ENCODE data around the gene GNAI1. TPM values are rescaled to one million over a fixed set of nuclear protein-coding genes. Genes with fewer than 3 reads are reported as not detected.

The GNAI1 gene
- total and polyA plus RNA-seq, 2 of the 13 experiments (the other 11 are each of a cell fraction or from before 2014, with no cell fraction given), result 3.5 to 5.7 TPM

- CTCF ChIA-PET (ENCODE audit: low intra/inter-chr PET ratio, low total read pairs), result no interaction called here
- H3K36me3 ChIP-seq (replicated peaks in 1 of 2; ENCODE audit: control insufficient read depth in 1 of 2, insufficient read depth in 2 of 2, low read length in 2 of 2), result no peaks in the 10 kb centered on the region
- ATAC-seq, result no peak
These were observed 89.8 kb downstream of the GNAI1 start for GRCh38 chr7:80224415-80224814.

More at GRCh38 chr7:80224415-80224814, 89.8 kb downstream of the GNAI1 start:
- no TSS peak for BruUV-seq (replicated peaks)
- H3K4me1 ChIP-seq (ENCODE audit: insufficient read depth, low read length), result peaks cover 6% of the 10 kb centered on the region; the same call in 1 of the 2 replicates
- in situ Hi-C loops (cut with HindIII; ENCODE audit: extremely low pct_ligation_motif_present, low pct_unique_long_range_greater_than_20kb), result no loop called here
- H4K20me1 ChIP-seq (ENCODE audit: insufficient read depth, low read length), result no peaks in the 10 kb centered on the region
- no peak overlapping the region for H2AFZ ChIP-seq (ENCODE audit: low read length)
- H3K4me3 ChIP-seq (replicated peaks in 1 of 3; ENCODE audit: insufficient read depth in 1 of 3, low read depth in 2 of 3, low read length in 3 of 3), result no peak overlapping the region
- no peaks in the 10 kb centered on the region for H3K9me3 ChIP-seq (ENCODE audit: low read length)
- no peak overlapping the region for H3K4me2 ChIP-seq (ENCODE audit: low read depth, low read length)
- intact Hi-C loops (cut with micrococcal nuclease; ENCODE audit: unreplicated experiment), result no loop called here
- DNase-seq (ENCODE audit: low spot score) (no peak), FAIRE-seq (no peak)
- H3K27ac ChIP-seq (ENCODE audit: extremely low read length, insufficient read depth, low read length), result no peak overlapping the region
- TF ChIP-seq EP300 (IDR thresholded peaks at IDR 0.05; ENCODE audit: low read depth in 2 of 2, low read length in 2 of 2), result no peak
- TF ChIP-seq EP300 (CRISPR knock-in tag; IDR thresholded peaks at IDR 0.05; ENCODE audit: borderline replicate concordance), result no peak
- TF ChIP-seq AKAP8 (CRISPR knock-in tag; IDR thresholded peaks at IDR 0.05), result no peak
- no peak for TF ChIP-seq BRD4 (CRISPR knock-in tag; IDR thresholded peaks at IDR 0.05)
- no peak for TF ChIP-seq CEBPG (CRISPR knock-in tag; IDR thresholded peaks at IDR 0.05)
- no peak for TF ChIP-seq NRL (CRISPR knock-in tag; IDR thresholded peaks at IDR 0.05; ENCODE audit: borderline replicate concordance)
- no peak for TF ChIP-seq MAX (IDR thresholded peaks at IDR 0.05)
- no peak for TF ChIP-seq JUND (CRISPR knock-in tag; IDR thresholded peaks at IDR 0.05)
- no peak for TF ChIP-seq PHF8 (CRISPR knock-in tag; IDR thresholded peaks at IDR 0.05)
- no peak for TF ChIP-seq THAP9 (CRISPR knock-in tag; IDR thresholded peaks at IDR 0.05; ENCODE audit: borderline replicate concordance)
- no peak for TF ChIP-seq SP140L (CRISPR knock-in tag; IDR thresholded peaks at IDR 0.05; ENCODE audit: borderline replicate concordance)
- no peak for TF ChIP-seq NFATC3 (CRISPR knock-in tag; IDR thresholded peaks at IDR 0.05)
- no peak for TF ChIP-seq IRF2 (CRISPR knock-in tag; IDR thresholded peaks at IDR 0.05)
- no peak for TF ChIP-seq ZNF710 (CRISPR knock-in tag; IDR thresholded peaks at IDR 0.05; ENCODE audit: borderline replicate concordance)
- TF ChIP-seq SSRP1 (CRISPR knock-in tag; IDR thresholded peaks at IDR 0.05), result no peak
- no peak for TF ChIP-seq PBX2 (CRISPR knock-in tag; IDR thresholded peaks at IDR 0.05)
- TF ChIP-seq KAT2B (IDR thresholded peaks at IDR 0.05; ENCODE audit: borderline replicate concordance, low read depth, low read length), result no peak
- no peak for TF ChIP-seq ZNF768 (CRISPR knock-in tag; IDR thresholded peaks at IDR 0.05)
- no peak for TF ChIP-seq ZNF883 (CRISPR knock-in tag; IDR thresholded peaks at IDR 0.05; ENCODE audit: not compliant biosample characterization)
- H3K79me2 ChIP-seq (ENCODE audit: insufficient read depth, low read length), result no peaks in the 10 kb centered on the region
- no peak overlapping the region for H3K9ac ChIP-seq (ENCODE audit: insufficient read depth, low read depth, low read length)
- H3K27me3 ChIP-seq (ENCODE audit: control insufficient read depth in 1 of 2, insufficient read depth in 2 of 2, low read length in 2 of 2), result no peaks in the 10 kb centered on the region
- 76% methylated on average over 1 of the region's 1 CpG for WGBS (ENCODE audit: low lambda C conversion rate)
- POLR2A ChIA-PET, result no interaction called here
